Bronchial epithelial cell (primary cell): ENCODE data around the gene GPR101. TPM values are rescaled to one million over a fixed set of nuclear protein-coding genes. Genes with fewer than 3 reads are reported as not detected.
"Not testable (repeated sequence)": the region's sequence is repeated elsewhere in the genome, so short reads cannot be mapped to it uniquely, and the experiment has no call there.

Experiments
- DNase-seq: peaks from one replicate; pipeline ENCODE4 v3.0.0-alpha.2; 2010; ENCODE audit warnings: low read depth
- FAIRE-seq: peaks from 2 replicates; lab custom pipeline; 2011; peaks lifted over from hg19 to GRCh38; lab: Jason Lieb, UNC
- H3K27me3 ChIP-seq: 2 replicates; pipeline ENCODE4 v1.5.1; 2011; ENCODE audit warnings: low read length; ENCODE audit not compliant: control insufficient read depth, insufficient read depth
- H3K36me3 ChIP-seq: 2 replicates; pipeline ENCODE4 v1.5.1; 2011; ENCODE audit warnings: low read length; ENCODE audit not compliant: control insufficient read depth, insufficient read depth
- H3K4me3 ChIP-seq: 2 replicates; pipeline ENCODE4 v1.5.1; 2011; ENCODE audit warnings: mild to moderate bottlenecking, low read depth, low read length, control low read depth
- total RNA-seq: library from RNA; depleted of rRNA; stranded (reverse); fragments of >200 nt; gene quantifications from 2 replicates; pipeline ENCODE4 v1.2.1, GENCODE V29; 2014
- TF ChIP-seq, protein P1 (sequence below): IDR thresholded peaks from 2 replicates; pipeline ENCODE4 v1.5.1; 2011; ENCODE audit warnings: mild to moderate bottlenecking, moderate library complexity, low read length, control low read depth, inconsistent platforms; ENCODE audit not compliant: insufficient read depth, severe bottlenecking

GPR101 gene
- total RNA-seq, 1 donor from 2014 or later, result not detected

DNA sequence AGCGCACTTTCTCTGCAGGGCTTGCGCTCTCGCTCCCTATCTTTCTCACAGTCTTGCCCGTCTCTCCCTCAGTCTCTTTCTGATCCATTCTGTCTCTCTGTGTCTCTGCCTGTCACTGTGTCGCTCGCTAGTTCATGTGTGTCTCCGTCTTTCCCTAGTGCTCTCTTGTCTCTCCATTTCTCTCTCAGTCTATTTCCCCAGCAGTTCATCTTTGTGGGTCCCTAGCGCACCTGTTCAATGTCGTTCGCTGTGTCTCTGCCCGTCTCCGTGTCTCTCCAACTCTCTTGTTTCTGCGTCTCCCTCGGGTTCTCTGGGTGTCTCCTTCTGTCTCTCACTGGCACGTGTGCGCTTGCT lies 1.5 kb downstream of the GPR101 start:
- TF ChIP-seq, protein P1, sequence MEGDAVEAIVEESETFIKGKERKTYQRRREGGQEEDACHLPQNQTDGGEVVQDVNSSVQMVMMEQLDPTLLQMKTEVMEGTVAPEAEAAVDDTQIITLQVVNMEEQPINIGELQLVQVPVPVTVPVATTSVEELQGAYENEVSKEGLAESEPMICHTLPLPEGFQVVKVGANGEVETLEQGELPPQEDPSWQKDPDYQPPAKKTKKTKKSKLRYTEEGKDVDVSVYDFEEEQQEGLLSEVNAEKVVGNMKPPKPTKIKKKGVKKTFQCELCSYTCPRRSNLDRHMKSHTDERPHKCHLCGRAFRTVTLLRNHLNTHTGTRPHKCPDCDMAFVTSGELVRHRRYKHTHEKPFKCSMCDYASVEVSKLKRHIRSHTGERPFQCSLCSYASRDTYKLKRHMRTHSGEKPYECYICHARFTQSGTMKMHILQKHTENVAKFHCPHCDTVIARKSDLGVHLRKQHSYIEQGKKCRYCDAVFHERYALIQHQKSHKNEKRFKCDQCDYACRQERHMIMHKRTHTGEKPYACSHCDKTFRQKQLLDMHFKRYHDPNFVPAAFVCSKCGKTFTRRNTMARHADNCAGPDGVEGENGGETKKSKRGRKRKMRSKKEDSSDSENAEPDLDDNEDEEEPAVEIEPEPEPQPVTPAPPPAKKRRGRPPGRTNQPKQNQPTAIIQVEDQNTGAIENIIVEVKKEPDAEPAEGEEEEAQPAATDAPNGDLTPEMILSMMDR, result no peak
- DNase-seq (no peak), FAIRE-seq (no peak)
- Histone ChIP-seq H3K4me3 (peak overlapping the region; percentile 28), H3K36me3 (no peaks in the 10 kb centered on the region), H3K27me3 (peaks cover 28% of the 10 kb centered on the region)

DNA sequence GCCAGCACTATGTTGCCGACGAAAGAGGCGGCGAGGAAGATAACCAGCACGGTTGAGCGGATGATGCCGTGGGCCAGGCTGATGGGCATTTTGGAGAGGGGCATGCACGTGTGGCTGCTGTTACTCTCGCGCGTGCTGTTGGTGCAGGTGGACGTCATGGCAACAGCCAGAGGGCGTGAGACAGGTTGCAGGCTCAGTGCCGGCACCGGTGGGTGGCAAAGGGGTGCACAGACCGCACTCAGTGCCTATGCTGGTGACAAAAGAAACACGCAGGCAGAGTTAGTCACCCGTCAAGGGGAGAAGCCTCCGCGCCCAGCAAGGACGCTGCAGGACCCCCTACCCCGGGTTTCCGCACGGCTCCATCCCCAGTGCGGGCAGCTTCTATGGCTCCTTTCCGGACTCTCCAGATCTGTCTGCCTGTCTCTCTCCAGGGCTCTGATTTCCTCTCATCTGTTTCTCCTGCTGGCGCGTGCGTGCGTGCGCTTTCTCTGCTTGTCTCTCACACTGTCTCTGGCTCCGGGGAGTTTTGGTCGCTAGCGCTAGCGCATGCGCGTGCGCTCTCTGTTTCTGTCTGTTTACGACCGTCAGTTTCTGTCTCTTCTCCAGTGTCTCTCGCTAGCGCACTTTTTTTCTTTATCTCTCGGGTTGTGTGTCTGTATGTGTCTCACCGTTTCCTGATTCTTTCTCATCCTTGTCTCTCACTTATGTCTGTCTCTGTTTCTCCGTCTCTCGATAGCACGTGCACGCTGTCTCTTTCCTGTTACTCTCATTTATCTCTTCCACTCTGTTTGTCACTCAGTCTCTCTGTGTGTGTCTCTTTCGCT lies 2.1 kb downstream of the GPR101 start:
- H3K27me3 ChIP-seq, result peaks cover 28% of the 10 kb centered on the region
- no peaks in the 10 kb centered on the region for H3K36me3 ChIP-seq
- FAIRE-seq (no peak), DNase-seq (peak; percentile 18)
- peak overlapping the region; percentile 28 for H3K4me3 ChIP-seq
- TF ChIP-seq, protein P1, result no peak

DNA sequence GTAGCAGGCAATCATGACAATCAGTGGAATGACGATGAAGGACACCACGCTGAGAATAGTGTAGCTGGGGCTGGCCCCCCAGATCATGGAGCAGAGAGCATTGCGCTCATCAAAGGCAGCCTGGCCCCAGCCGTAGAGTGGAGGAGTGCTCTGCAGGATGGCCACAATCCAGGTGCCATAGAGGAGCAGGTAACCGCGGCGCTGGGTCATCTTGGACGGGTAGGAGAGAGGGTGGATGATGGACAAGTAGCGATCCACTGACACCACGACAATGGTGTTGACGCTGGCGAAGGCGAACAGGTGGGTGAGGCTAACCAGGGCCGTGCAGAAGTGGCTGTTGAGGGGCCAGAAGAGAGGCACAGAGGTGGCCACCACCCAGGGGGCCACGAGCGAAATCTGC lies 2.8 kb downstream of the GPR101 start:
- peaks cover 27% of the 10 kb centered on the region for H3K27me3 ChIP-seq
- no peak for DNase-seq
- H3K4me3 ChIP-seq, result no peak overlapping the region
- no peaks in the 10 kb centered on the region for H3K36me3 ChIP-seq
- TF ChIP-seq, protein P1, result no peak
- no peak for FAIRE-seq

DNA sequence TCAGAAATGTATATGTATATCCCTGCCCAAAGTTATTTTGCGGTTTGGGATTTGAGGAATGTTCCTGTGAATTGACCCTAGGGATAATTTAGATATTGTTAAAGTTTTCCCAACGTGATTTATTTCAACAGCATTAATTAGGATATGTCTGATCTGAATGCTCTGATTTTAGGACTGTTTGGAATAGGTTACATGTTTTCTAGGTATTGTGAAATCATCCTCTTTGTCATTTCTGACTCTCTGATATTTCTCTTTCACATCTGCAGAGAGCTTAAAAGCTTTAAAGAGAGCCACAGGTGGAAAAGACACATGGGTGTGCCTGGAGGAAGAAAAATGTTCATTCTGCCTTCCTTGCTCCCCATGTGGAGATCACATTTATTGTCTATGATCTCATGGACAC lies 5.1 kb downstream of the GPR101 start:
- FAIRE-seq (no peak), DNase-seq (no peak)
- Histone ChIP-seq H3K36me3 (no peaks in the 10 kb centered on the region), H3K27me3 (peaks cover 19% of the 10 kb centered on the region), H3K4me3 (no peak overlapping the region)
- TF ChIP-seq, protein P1, result no peak

DNA sequence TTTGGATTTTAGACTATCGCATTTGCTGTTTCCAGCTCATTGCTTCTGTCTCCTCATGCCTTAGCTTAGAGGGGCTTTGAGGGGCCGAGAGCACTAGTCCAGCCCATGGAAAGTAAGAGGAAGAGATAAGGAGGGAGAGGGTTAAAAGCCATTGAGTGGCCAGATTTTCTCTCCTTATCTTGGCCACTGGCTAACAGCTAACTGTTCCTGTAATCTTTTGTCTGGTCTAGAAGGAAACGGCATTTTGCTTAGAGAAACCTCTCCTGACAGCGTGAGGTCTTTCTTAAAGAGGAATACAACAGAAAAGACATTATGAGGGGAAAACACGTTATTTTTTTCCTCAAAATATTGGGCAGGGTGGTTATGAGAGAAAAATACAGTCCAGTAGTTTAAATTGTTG lies 7.9 kb downstream of the GPR101 start:
- H3K4me3 ChIP-seq, result no peak overlapping the region
- H3K36me3 ChIP-seq, result no peaks in the 10 kb centered on the region
- DNase-seq (no peak), FAIRE-seq (no peak)
- TF ChIP-seq, protein P1, result no peak
- H3K27me3 ChIP-seq, result peaks cover 1% of the 10 kb centered on the region

DNA sequence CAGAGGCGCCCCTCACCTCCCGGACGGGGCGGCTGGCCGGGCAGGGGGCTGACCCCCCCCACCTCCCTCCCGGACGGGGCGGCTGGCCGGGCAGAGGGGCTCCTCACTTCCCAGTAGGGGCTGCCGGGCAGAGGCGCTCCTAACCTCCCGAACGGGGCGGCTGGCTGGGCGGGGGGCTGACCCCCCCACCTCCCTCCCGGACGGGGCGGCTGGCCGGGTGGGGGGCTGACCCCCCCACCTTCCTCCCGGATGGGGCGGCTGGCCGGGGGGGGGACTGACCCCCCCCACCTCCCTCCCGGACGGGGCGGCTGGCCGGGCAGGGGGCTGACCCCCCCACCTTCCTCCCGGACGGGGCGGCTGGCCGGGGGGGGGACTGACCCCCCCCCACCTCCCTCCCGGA lies 33.6 kb downstream of the GPR101 start:
- H3K36me3 ChIP-seq, H3K27me3 ChIP-seq, FAIRE-seq, DNase-seq, H3K4me3 ChIP-seq: not testable (repeated sequence)
